ENCODE results near the gene CTSC. TPM values are rescaled to one million over a fixed set of nuclear protein-coding genes. Genes with fewer than 3 reads are reported as not detected.

Gene CTSC
- total and polyA plus RNA-seq, 9 of the 15 experiments (the other 6 are each of a cell fraction or from before 2014, with no cell fraction given) = 113 to 403 (median 187) TPM

- intact Hi-C loops (cut with micrococcal nuclease) = loop anchor here (5.0 to 10.0 kb wide), 2 partner anchors 181 to 928 kb away; no protein-coding TSS in a partner anchor
- peaks cover 49% of the 10 kb centered on the region for H3K36me3 ChIP-seq (ENCODE audit: control insufficient read depth, insufficient read depth, low read length)
- no peak overlapping the region for H3K9ac ChIP-seq (ENCODE audit: insufficient read depth in 1 of 2, low read depth in 2 of 2, low read length in 2 of 2)
These were observed 54.6 kb downstream of the CTSC start for GRCh38 chr11:88282747-88283515.

DNA sequence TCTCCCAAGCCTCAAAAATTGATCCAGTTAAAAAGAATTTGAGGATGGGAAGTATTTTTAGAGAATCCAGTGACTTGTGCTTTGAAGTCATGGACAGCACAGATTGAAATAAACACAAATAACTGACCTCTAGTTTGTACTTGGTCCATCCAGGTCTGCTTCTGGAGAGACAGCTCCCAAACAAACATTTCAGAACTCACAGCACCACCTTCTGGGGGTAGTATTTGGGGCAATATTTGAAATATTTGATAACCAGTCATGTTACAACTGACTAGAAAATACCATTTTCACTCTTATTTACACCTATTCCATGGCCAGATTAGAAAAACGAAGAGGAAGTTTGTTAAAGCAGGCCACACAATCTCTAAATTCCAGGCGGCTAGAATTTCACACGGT, 56.2 kb downstream of the CTSC start:
- Histone ChIP-seq H3K4me2 (ENCODE audit: insufficient read depth, low read length) (no peak overlapping the region), H2AFZ (ENCODE audit: low read depth, low read length) (no peak overlapping the region), H3K27ac (ENCODE audit: extremely low read depth, low read depth, low read length) (no peak overlapping the region), H3K9me1 (ENCODE audit: control insufficient read depth, insufficient read depth, low read length) (no peaks in the 10 kb centered on the region), H4K20me1 (replicated peaks; ENCODE audit: control insufficient read depth, insufficient read depth, low read length) (no peaks in the 10 kb centered on the region), H3K9me3 (replicated peaks; ENCODE audit: control insufficient read depth, insufficient read depth, low read depth, low read length) (no peaks in the 10 kb centered on the region), H3K27me3 (ENCODE audit: control insufficient read depth in 2 of 2, insufficient read depth in 2 of 2, low read length in 2 of 2) (no peaks in the 10 kb centered on the region), H3K4me1 (replicated peaks in 1 of 2; ENCODE audit: control insufficient read depth in 2 of 2, insufficient read depth in 2 of 2, low read length in 2 of 2) (no peaks in the 10 kb centered on the region), H3K9ac (ENCODE audit: insufficient read depth in 1 of 2, low read depth in 2 of 2, low read length in 2 of 2) (no peak overlapping the region), H3K79me2 (ENCODE audit: control insufficient read depth, insufficient read depth, low read length) (no peaks in the 10 kb centered on the region), H3K36me3 (ENCODE audit: control insufficient read depth, insufficient read depth, low read length) (peaks cover 41% of the 10 kb centered on the region), H3K4me3 (no peak overlapping the region)
- in situ Hi-C loops (cut with MboI) = no loop called here
- ChIA-PET CTCF (ENCODE audit: low intra/inter-chr PET ratio) (no interaction called here), POLR2A (interaction anchor here (0.6 kb wide), 2 partner anchors 100 to 161 kb away, joined by 3 to 4 read pairs; no protein-coding TSS in a partner anchor)
- FAIRE-seq (no peak), ATAC-seq (no peak), DNase-seq (ENCODE audit: extremely low read depth in 1 of 4, low spot score in 3 of 4) (no peak)
- BruUV-seq (replicated peaks) = no TSS peak
- intact Hi-C loops (cut with micrococcal nuclease) = loop anchor here (5.0 to 10.0 kb wide), 2 partner anchors 179 to 927 kb away; no protein-coding TSS in a partner anchor
- WGBS (ENCODE audit: insufficient coverage, low coverage, missing lambda C conversion rate) = 45% methylated on average over 3 of the region's 3 CpGs
- TF ChIP-seq HNRNPH1 (optimal IDR thresholded peaks at IDR 0.05; ENCODE audit: low read depth, low read length) (no peak), KLF1 (tag; IDR thresholded peaks at IDR 0.05) (no peak), ZNF717 (CRISPR knock-in tag; IDR thresholded peaks at IDR 0.05) (no peak), MXI1 (IDR thresholded peaks at IDR 0.05; ENCODE audit: low read depth, low read length) (no peak), RBM22 (IDR thresholded peaks at IDR 0.05; ENCODE audit: low read depth, low read length, poor library complexity, severe bottlenecking) (no peak), MCM5 (IDR thresholded peaks at IDR 0.05; ENCODE audit: low read depth) (no peak), MTF1 (CRISPR knock-in tag; IDR thresholded peaks at IDR 0.05; ENCODE audit: borderline replicate concordance) (no peak), RAD21 (CRISPR knock-in tag; conservative IDR thresholded peaks at IDR 0.05 in 1 of 2, IDR thresholded peaks at IDR 0.05 in 1 of 2) (0 out of 4 replicates have a peak, but pooled peaks of 1 of the 2 experiments have one; percentile 13), ZNF75A (CRISPR knock-in tag; IDR thresholded peaks at IDR 0.05) (no peak), CTCF (IDR thresholded peaks at IDR 0.05 in 2 of 3, conservative IDR thresholded peaks at IDR 0.05 in 1 of 3; ENCODE audit: insufficient read depth in 2 of 3, low read depth in 1 of 3, low read length in 3 of 3) (peak in 2 of 3 experiments; percentile 12 to 24; a peak in 2 of 6 replicates)

More at GRCh38 chr11:88282747-88283515, 54.6 kb downstream of the CTSC start:
- Histone ChIP-seq H3K4me3 (no peak overlapping the region), H4K20me1 (replicated peaks; ENCODE audit: control insufficient read depth, insufficient read depth, low read length) (no peaks in the 10 kb centered on the region), H3K9me1 (ENCODE audit: control insufficient read depth, insufficient read depth, low read length) (no peaks in the 10 kb centered on the region), H3K4me2 (ENCODE audit: insufficient read depth, low read length) (no peak overlapping the region), H3K9me3 (replicated peaks; ENCODE audit: control insufficient read depth, insufficient read depth, low read depth, low read length) (no peaks in the 10 kb centered on the region), H3K27me3 (ENCODE audit: control insufficient read depth in 2 of 2, insufficient read depth in 2 of 2, low read length in 2 of 2) (no peaks in the 10 kb centered on the region), H2AFZ (ENCODE audit: low read depth, low read length) (no peak overlapping the region), H3K79me2 (ENCODE audit: control insufficient read depth, insufficient read depth, low read length) (no peaks in the 10 kb centered on the region), H3K4me1 (replicated peaks in 1 of 2; ENCODE audit: control insufficient read depth in 2 of 2, insufficient read depth in 2 of 2, low read length in 2 of 2) (no peaks in the 10 kb centered on the region), H3K27ac (ENCODE audit: extremely low read depth, low read depth, low read length) (no peak overlapping the region)
- CTCF ChIA-PET (ENCODE audit: low intra/inter-chr PET ratio) = no interaction called here
- no peak for ATAC-seq
- whole genome bisulfite sequencing (ENCODE audit: insufficient coverage, low coverage, missing lambda C conversion rate) = 100% methylated on average over 1 of the region's 1 CpG
- FAIRE-seq = no peak
- DNase-seq (ENCODE audit: extremely low read depth in 1 of 4, low spot score in 3 of 4) = no peak
- BruUV-seq (replicated peaks) = no TSS peak
- TF ChIP-seq CBX8 (IDR thresholded peaks at IDR 0.05; ENCODE audit: borderline replicate concordance, extremely low read depth, low read depth, low read length, poor library complexity, severe bottlenecking) = no peak
- TF ChIP-seq CBFA2T3 (IDR thresholded peaks at IDR 0.05) = peak; percentile 11; the same call in 1 of the 2 replicates
- TF ChIP-seq BCOR (IDR thresholded peaks at IDR 0.05) = no peak
- POLR2A ChIA-PET = interaction anchor here (1.8 kb wide), 1 partner anchor 12 kb away, joined by 7 read pairs; no protein-coding TSS in a partner anchor
- in situ Hi-C loops (cut with MboI) = no loop called here

All from K562 (cell line).